GM15510 (cell line): ENCODE data around the gene RNPEPL1.

Experiments
- POLR2A ChIP-seq: IDR thresholded peaks from 3 replicates; pipeline ENCODE4 v1.6.1; 2011; ENCODE audit warnings: borderline replicate concordance; ENCODE audit not compliant: insufficient read length; ENCODE audit errors: extremely low read depth

RNPEPL1 gene

GRCh38 chr2:240597054-240597418, 28.8 kb downstream of the RNPEPL1 start:
- no peak for TF ChIP-seq POLR2A

- TF ChIP-seq POLR2A = no peak
Observed at GRCh38 chr2:240597419-240598181, 29.3 kb downstream of the RNPEPL1 start.

DNA sequence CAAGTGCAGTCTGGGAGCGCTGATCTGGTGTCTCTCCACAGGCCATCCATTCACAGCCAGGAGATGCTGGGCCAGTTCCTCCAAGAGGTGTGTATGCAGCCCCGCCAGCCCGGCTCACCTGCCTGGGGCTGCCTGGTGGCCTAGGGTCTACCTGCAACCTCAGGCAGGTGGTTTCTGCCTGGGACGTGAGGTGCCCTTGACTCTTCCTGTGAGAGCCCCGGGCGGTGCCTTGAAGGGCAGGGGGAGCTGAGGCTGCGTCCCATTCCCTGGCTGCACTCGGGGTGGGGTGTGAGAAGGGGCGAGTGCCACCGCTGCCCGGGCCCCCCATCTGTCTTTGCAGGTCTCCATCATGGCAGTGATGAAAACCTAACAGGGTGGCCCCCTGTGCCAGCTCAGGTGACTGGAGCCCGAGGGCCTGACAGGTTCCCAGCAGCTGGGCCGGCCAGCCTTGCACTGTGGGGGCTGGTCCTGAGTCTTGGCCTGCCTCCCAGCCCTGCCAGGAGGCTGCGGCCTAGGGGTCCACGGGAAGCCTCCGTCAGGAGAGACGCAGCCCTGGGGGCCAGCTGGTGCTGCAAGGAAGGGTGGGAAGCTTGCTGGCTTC, 30.1 kb downstream of the RNPEPL1 start:
- TF ChIP-seq POLR2A = no peak

- no peak for TF ChIP-seq POLR2A
Observed at GRCh38 chr2:240599141-240599583, 30.9 kb downstream of the RNPEPL1 start.

GRCh38 chr2:240600451-240600961, 32.2 kb downstream of the RNPEPL1 start:
- no peak for TF ChIP-seq POLR2A

GRCh38 chr2:240601061-240601830, 33.0 kb downstream of the RNPEPL1 start:
- TF ChIP-seq POLR2A = no peak

DNA sequence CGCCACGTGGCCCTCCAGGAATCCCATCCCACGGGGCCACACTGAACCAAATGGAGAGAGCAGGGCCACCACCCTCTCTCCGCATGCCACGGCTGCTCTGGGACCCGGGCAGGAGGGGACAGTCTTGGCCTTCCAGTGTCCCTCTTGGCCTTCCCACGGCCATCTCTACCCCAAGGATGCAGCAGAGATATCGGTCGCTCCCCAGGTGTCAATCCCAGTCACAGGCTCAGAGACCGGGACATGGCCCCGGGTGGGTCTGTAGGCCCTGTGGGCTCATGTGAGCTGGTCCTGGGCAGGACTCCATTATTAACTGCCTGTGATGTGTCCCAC, 33.5 kb downstream of the RNPEPL1 start:
- no peak for TF ChIP-seq POLR2A

DNA sequence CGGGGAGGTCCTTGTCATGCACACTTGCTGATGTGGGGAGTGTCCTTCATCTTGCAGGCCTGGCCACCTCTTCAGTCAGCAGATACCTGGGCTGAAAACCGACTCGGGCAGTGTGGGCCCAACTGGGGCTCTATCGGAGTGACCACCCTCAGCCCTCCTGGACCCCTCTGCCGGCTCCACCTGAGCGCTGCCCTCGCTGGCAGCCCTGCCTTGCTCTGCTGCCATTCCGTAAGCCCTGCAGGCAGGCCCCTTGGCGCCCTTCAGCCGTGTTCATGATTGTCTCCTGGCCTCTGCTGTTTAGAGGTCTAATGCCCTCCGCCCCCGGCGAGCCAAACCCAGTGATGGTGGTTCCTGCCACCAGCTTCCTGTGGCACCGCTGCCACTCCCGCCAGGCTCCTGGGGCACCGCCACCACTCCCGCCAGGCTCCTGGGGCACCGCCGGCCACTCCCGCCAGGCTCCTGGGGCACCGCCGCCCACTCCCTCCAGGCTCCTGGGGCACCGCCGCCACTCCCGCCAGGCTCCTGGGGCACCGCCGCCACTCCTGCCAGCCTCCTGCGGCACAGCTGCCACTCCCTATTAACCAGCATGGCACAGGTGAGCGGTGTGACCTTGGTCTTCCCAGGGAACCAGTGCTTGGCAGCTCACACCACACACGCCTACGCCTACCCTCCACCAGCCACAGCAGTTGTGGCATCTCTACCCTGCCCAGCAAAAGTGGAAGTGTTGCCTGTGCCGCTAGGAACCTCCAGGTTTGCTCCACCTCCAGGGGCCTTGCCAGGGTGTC, 34.2 kb downstream of the RNPEPL1 start:
- no peak for TF ChIP-seq POLR2A

GRCh38 chr2:240603081-240603835, 35.0 kb downstream of the RNPEPL1 start:
- TF ChIP-seq POLR2A = no peak

GRCh38 chr2:240603846-240604245, 35.6 kb downstream of the RNPEPL1 start:
- no peak for TF ChIP-seq POLR2A

DNA sequence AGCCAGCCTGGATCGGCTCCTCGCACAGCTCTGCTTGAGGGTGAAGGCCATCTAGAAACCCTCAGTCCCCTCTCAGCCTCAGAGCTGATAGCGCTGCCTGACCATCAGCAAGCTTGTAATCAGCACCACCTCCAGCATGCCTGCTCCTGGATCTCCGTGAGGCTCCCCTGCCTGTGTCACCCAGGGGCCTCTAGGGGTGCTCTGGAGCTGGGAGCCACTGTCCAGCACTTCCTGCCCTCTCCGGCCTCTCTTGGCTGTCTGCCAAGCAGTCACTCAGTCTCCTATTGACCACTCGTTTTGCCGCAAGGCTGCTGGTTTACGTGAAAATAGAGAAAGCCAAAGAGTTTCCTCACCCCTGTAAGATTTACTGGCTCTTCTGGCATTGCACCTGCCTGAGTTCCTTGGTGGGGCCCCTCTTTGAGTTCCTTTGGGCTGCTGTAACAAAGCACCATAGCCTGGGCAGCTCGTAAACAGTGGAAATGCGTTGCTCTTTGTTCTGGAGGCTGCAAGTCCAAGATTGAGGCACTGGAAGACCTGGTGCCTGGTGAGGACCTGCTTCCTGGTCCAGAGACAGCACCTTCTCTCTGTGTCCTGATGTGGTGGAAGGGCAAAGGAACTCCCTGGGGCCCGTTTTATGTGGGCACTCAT, 36.1 kb downstream of the RNPEPL1 start:
- no peak for TF ChIP-seq POLR2A

DNA sequence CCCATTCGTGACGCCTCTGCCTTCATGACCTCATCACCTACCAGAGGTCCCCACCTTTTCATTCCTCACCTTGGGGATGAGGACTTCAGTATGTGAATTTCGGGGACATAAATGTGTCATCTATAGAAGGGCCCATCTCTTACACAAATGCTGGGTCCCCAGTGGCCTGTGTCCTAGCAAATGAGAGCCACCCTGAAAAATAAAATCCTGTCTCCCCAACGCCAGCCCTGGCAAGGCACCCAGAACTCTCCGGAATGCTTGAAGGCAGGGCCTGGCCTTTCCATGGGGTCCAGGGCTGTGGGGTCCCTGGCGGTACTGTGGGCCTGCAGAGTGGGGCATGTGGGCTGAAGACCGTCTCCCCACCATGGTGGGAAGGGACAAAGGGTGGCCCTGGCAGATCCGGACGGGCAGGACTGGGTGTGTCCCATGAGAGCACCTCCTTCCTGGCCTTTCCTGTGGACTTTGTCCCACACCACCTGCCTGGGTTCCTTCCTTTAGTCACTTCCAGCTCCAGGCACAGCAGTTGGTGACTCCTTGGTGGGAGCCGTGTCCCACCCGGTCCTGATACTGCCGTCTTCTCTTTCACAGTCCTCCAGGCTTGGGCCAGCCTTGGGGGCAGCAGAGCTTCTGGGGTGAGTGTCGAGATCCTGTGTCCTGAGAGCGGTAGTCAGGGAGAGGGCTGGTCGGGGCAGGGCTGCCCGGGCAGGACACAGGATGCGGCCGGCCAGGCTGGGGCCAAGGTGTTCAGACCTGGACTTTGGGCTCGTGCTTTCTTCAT, 36.8 kb downstream of the RNPEPL1 start:
- no peak for TF ChIP-seq POLR2A
